Kidney epithelial cell (primary cell): Measurements from ENCODE around the gene FCRL5. TPM values are rescaled to one million over a fixed set of nuclear protein-coding genes. Genes with fewer than 3 reads are reported as not detected.
"Not testable (repeated sequence)": the region's sequence is repeated elsewhere in the genome, so short reads cannot be mapped to it uniquely, and the experiment has no call there.

Experiments used
- DNase-seq: peaks from one replicate; pipeline ENCODE4 v3.0.0-alpha.2; 2010; ENCODE audit warnings: low read depth
- H3K27me3 ChIP-seq: 2 replicates; pipeline ENCODE4 v1.6.0; 2011; ENCODE audit warnings: low read length; ENCODE audit not compliant: control insufficient read depth, insufficient read depth
- H3K36me3 ChIP-seq: 2 replicates; pipeline ENCODE4 v1.5.1; 2011; ENCODE audit warnings: low read length; ENCODE audit not compliant: control insufficient read depth, insufficient read depth
- H3K4me3 ChIP-seq: 2 replicates; pipeline ENCODE4 v1.5.1; 2011; ENCODE audit warnings: low read depth, mild to moderate bottlenecking, control low read depth, low read length
- total RNA-seq: library from RNA; depleted of rRNA; stranded (reverse); fragments of >200 nt; gene quantifications from 2 replicates; pipeline ENCODE4 v1.2.3, GENCODE V29; 2015
- TF ChIP-seq, protein P1 (sequence below): IDR thresholded peaks from 2 replicates; pipeline ENCODE4 v1.5.1; 2011; ENCODE audit warnings: mild to moderate bottlenecking, moderate library complexity, low read length, control low read depth, inconsistent platforms; ENCODE audit not compliant: insufficient read depth, poor library complexity, severe bottlenecking

FCRL5 gene
- total RNA-seq, 1 donor from 2014 or later = not detected

DNA sequence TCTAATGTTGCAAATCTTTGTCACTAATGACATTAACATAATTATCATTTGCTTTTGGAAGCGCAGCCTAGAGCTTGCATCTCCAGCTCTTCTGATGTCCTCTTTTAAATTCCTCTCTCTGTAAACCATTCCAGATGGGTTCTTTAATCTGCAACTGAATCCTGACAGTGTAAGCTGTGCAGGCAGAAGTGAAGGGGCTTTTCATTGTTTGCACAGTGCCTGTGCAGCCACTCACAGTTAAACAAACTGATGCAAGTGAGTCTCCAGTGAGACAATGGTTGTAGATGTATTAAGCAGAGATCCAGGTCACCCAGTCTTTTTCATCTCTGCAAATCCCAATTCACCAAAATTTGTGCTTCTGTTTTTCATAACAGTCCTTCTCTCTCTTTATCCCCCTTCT, 22.5 kb upstream of the FCRL5 start:
- no peak overlapping the region for H3K4me3 ChIP-seq
- no peak for DNase-seq
- H3K36me3 ChIP-seq = no peaks in the 10 kb centered on the region
- H3K27me3 ChIP-seq = no peaks in the 10 kb centered on the region
- TF ChIP-seq, protein P1, sequence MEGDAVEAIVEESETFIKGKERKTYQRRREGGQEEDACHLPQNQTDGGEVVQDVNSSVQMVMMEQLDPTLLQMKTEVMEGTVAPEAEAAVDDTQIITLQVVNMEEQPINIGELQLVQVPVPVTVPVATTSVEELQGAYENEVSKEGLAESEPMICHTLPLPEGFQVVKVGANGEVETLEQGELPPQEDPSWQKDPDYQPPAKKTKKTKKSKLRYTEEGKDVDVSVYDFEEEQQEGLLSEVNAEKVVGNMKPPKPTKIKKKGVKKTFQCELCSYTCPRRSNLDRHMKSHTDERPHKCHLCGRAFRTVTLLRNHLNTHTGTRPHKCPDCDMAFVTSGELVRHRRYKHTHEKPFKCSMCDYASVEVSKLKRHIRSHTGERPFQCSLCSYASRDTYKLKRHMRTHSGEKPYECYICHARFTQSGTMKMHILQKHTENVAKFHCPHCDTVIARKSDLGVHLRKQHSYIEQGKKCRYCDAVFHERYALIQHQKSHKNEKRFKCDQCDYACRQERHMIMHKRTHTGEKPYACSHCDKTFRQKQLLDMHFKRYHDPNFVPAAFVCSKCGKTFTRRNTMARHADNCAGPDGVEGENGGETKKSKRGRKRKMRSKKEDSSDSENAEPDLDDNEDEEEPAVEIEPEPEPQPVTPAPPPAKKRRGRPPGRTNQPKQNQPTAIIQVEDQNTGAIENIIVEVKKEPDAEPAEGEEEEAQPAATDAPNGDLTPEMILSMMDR = no peak

DNA sequence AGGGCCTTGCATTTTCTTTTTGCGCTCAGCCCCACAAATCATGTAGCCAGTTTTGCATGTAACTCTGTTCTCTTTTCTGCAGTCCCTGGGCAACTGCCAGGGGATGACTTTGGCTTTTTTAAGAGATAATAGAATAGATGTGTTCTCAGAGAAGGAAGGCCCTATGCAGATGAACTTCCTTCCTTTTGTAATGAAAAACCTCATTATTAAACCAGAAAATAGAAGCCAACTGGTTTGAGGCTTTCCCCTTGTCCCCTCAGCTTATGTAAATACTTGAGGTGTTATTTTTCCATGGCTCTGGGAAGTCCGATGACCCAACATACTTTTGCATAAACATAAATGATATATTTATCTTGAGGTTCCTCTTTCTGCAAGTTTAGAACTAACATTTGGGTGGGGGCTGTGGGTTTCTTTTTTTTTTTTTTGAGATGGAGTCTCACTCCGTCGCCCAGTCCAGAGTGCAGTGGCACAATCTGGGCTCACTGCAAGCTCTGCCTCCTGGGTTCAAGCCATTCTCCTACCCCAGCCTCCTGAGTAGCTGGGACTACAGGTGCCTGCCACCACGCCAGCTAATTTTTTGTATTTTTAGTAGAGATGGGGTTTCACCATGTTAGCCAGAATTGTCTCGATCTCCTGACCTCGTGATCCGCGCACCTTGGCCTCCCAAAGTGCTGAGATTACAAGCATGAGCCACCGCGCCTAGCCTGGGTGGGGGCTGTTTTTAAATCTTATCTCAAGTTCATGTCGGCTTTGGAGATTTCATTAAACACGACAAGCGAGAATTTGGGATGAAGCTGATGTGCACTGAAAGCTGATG, 14.4 kb upstream of the FCRL5 start:
- Histone ChIP-seq H3K4me3 (no peak overlapping the region), H3K27me3 (no peaks in the 10 kb centered on the region), H3K36me3 (no peaks in the 10 kb centered on the region)
- DNase-seq = no peak
- TF ChIP-seq, protein P1 = no peak

- TF ChIP-seq, protein P1 = no peak
- no peaks in the 10 kb centered on the region for H3K27me3 ChIP-seq
- H3K4me3 ChIP-seq = no peak overlapping the region
- no peak for DNase-seq
- H3K36me3 ChIP-seq = no peaks in the 10 kb centered on the region
These were observed 10.2 kb upstream of the FCRL5 start for GRCh38 chr1:157562515-157562914.

GRCh38 chr1:157558119-157558518, 5.8 kb upstream of the FCRL5 start:
- TF ChIP-seq, protein P1 = no peak
- H3K4me3 ChIP-seq = no peak overlapping the region
- no peak for DNase-seq
- H3K27me3 ChIP-seq = no peaks in the 10 kb centered on the region
- H3K36me3 ChIP-seq = no peaks in the 10 kb centered on the region

GRCh38 chr1:157548081-157548480, 4.2 kb downstream of the FCRL5 start:
- not testable (repeated sequence) for H3K4me3 ChIP-seq, H3K27me3 ChIP-seq, DNase-seq, H3K36me3 ChIP-seq

- Histone ChIP-seq H3K4me3 (no peak overlapping the region), H3K36me3 (no peaks in the 10 kb centered on the region), H3K27me3 (no peaks in the 10 kb centered on the region)
- DNase-seq = peak; percentile 9
- TF ChIP-seq, protein P1 = no peak
These were observed 9.6 kb downstream of the FCRL5 start for GRCh38 chr1:157542676-157543075.
